ENCODE measurements around the gene MOB1B. TPM values are rescaled to one million over a fixed set of nuclear protein-coding genes. Genes with fewer than 3 reads are reported as not detected.

The MOB1B gene
- total and polyA plus RNA-seq, 4 experiments from 2014 or later: 0.58 to 10.8 (median 5.9) TPM

DNA sequence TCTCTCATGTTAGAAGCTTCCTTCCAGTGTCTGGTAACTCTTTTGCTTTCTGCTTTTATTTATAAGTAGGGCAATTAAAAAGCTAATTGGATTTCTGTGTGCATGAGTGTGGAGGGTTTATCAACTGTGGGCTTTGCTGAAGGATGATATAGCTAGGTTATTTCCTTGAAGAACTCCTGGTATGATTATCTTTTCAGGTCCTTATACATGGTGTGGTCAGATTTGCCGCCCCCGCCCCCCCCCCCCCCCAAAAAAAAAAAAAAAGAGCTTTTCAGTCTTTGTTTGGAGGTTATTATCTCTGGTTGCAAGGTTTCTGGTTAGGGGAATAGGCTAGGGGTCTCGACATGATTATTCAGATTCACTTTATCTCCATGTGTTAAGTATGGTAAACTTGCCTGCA, 35.9 kb downstream of the MOB1B start:
- no peaks in the 10 kb centered on the region for H3K9me3 ChIP-seq (ENCODE audit: control insufficient read depth in 1 of 2, low read length in 2 of 2)
- no peaks in the 10 kb centered on the region for H3K36me3 ChIP-seq (ENCODE audit: insufficient read depth, low read length)
- Mint-ChIP-seq H3K4me1 (peaks cover 11 to 13% (median 13%) of the 10 kb centered on the region in 4 donors), H3K27ac (no peak overlapping the region), H3K27me3 (no peaks in the 10 kb centered on the region), H3K4me3 (no peak overlapping the region), H3K36me3 (peaks cover 0 to 8% of the 10 kb centered on the region in 2 donors), H3K9me3 (no peaks in the 10 kb centered on the region)
- peaks cover 8% of the 10 kb centered on the region for H3K4me1 ChIP-seq (ENCODE audit: insufficient read depth, low read length)
- intact Hi-C loops (cut with micrococcal nuclease): no loop called here
- ChIA-PET CTCF (ENCODE audit: partially characterized antibody) (interaction anchor here (0.7 kb wide), 1 partner anchor 29 kb away, joined by 3 read pairs; no protein-coding TSS in a partner anchor), POLR2A (ENCODE audit: partially characterized antibody) (no interaction called here)
- H3K4me3 ChIP-seq (ENCODE audit: low read length in 2 of 2): no peak overlapping the region
- DNase-seq: no peak
- H3K27me3 ChIP-seq (ENCODE audit: insufficient read depth, low read length): no peaks in the 10 kb centered on the region
- no peak overlapping the region for H3K27ac ChIP-seq (ENCODE audit: low read depth, low read length)

DNA sequence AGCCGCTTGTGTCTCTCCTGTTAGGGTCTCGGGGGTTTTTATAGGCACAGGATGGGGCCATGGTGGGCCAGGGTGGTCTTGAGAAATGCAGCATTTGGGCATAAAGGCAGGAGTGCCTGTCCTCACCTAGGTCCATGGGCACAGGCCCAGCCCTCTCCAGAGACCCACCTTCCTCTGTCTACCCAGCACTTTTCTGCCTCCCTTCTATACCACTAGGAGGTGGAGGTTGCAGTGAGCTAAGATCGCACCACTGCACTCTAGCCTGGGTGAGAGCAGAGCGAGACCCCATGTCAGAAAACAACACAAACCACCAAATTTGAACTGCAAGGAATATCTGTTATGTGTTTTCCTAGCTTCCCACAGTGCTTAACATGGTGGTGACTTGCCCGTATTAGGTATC, 38.0 kb downstream of the MOB1B start:
- no peaks in the 10 kb centered on the region for H3K27me3 Mint-ChIP-seq
- CTCF ChIA-PET (ENCODE audit: partially characterized antibody): no interaction called here

DNA sequence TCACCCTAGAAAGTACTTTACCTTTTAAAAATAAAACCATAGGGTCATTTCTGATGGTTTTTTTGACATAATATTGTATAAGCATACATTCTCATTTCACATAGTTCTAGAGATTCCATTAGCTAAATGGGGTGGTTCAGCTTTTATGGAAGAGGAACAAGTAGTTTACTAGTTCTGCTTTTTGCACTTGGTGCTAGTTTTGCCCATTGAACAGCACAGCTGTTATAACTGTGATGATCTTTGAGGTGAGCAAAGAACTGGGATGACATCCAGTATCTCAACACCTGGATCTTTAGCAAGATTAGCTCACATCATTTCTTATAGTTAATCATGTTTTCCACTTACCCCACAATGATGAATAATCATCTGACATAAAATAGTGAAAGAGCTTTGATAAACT, 40.9 kb downstream of the MOB1B start:
- Histone ChIP-seq H3K9me3 (ENCODE audit: control insufficient read depth in 1 of 2, low read length in 2 of 2) (no peaks in the 10 kb centered on the region), H3K4me3 (ENCODE audit: low read length in 2 of 2) (no peak overlapping the region), H3K4me1 (ENCODE audit: insufficient read depth, low read length) (no peaks in the 10 kb centered on the region), H3K36me3 (ENCODE audit: insufficient read depth, low read length) (no peaks in the 10 kb centered on the region), H3K27me3 (ENCODE audit: insufficient read depth, low read length) (no peaks in the 10 kb centered on the region), H3K27ac (ENCODE audit: low read depth, low read length) (no peak overlapping the region)
- CTCF ChIA-PET (ENCODE audit: partially characterized antibody): no interaction called here
- Mint-ChIP-seq H3K4me3 (no peak overlapping the region), H3K9me3 (peaks cover 0 to 2% (median 0%) of the 10 kb centered on the region in 8 donors), H3K36me3 (peaks cover 0 to 11% of the 10 kb centered on the region in 2 donors), H3K27me3 (no peaks in the 10 kb centered on the region), H3K27ac (no peak overlapping the region), H3K4me1 (peaks cover 5 to 10% (median 7%) of the 10 kb centered on the region in 4 donors)
- no peak for DNase-seq
- POLR2A ChIA-PET (ENCODE audit: partially characterized antibody): no interaction called here
- intact Hi-C loops (cut with micrococcal nuclease): no loop called here

More for the DNA sequence above, 38.0 kb downstream of the MOB1B start:
- Histone ChIP-seq H3K27ac (ENCODE audit: low read depth, low read length) (no peak overlapping the region), H3K36me3 (ENCODE audit: insufficient read depth, low read length) (no peaks in the 10 kb centered on the region), H3K4me1 (ENCODE audit: insufficient read depth, low read length) (peaks cover 8% of the 10 kb centered on the region), H3K27me3 (ENCODE audit: insufficient read depth, low read length) (no peaks in the 10 kb centered on the region), H3K4me3 (ENCODE audit: low read length in 2 of 2) (no peak overlapping the region), H3K9me3 (ENCODE audit: control insufficient read depth in 1 of 2, low read length in 2 of 2) (no peaks in the 10 kb centered on the region)
- no peak for DNase-seq
- Mint-ChIP-seq H3K36me3 (peaks cover 0 to 11% of the 10 kb centered on the region in 2 donors), H3K27ac (no peak overlapping the region), H3K9me3 (peaks cover 0 to 2% (median 0%) of the 10 kb centered on the region in 8 donors), H3K4me1 (peaks cover 11 to 14% (median 13%) of the 10 kb centered on the region in 4 donors), H3K4me3 (no peak overlapping the region)
- intact Hi-C loops (cut with micrococcal nuclease): no loop called here
- POLR2A ChIA-PET (ENCODE audit: partially characterized antibody): no interaction called here

DNA sequence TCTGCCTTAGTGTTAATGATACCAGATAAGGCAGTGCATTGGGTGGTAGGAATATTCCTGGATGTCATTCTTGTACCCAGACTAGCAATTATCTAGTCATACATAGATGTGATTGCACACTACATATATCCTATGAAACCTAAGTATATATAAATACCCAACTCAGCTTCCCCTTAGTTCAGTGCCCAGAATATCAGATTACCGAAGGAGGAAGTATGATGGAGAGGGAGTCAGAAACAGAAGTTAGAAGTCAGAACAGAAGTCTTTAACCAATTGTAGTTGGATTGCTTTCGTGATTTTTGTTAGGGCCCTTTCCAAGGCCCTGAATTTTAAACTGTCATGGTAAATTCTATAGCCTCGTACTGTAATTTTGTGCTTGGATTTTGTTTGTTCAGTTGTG, 42.9 kb downstream of the MOB1B start:
- H3K27ac ChIP-seq (ENCODE audit: low read depth, low read length): no peak overlapping the region
- H3K27ac Mint-ChIP-seq: no peak overlapping the region
- peaks cover 0 to 9% of the 10 kb centered on the region in 2 donors for H3K36me3 Mint-ChIP-seq
- H3K9me3 ChIP-seq (ENCODE audit: control insufficient read depth in 1 of 2, low read length in 2 of 2): no peaks in the 10 kb centered on the region
- H3K36me3 ChIP-seq (ENCODE audit: insufficient read depth, low read length): no peaks in the 10 kb centered on the region
- H3K9me3 Mint-ChIP-seq: peaks cover 0 to 2% (median 0%) of the 10 kb centered on the region in 8 donors
- no peak overlapping the region for H3K4me3 ChIP-seq (ENCODE audit: low read length in 2 of 2)
- H3K27me3 ChIP-seq (ENCODE audit: insufficient read depth, low read length): no peaks in the 10 kb centered on the region
- H3K4me3 Mint-ChIP-seq: no peak overlapping the region
- no peaks in the 10 kb centered on the region for H3K4me1 ChIP-seq (ENCODE audit: insufficient read depth, low read length)
- no peak for DNase-seq
- H3K4me1 Mint-ChIP-seq: peaks cover 6 to 12% (median 9%) of the 10 kb centered on the region in 4 donors
- intact Hi-C loops (cut with micrococcal nuclease): no loop called here
- H3K27me3 Mint-ChIP-seq: no peaks in the 10 kb centered on the region
- CTCF ChIA-PET (ENCODE audit: partially characterized antibody): interaction anchor here (1.9 kb wide), 1 partner anchor 210 kb away, joined by 4 read pairs; no protein-coding TSS in a partner anchor
- POLR2A ChIA-PET (ENCODE audit: partially characterized antibody): no interaction called here

DNA sequence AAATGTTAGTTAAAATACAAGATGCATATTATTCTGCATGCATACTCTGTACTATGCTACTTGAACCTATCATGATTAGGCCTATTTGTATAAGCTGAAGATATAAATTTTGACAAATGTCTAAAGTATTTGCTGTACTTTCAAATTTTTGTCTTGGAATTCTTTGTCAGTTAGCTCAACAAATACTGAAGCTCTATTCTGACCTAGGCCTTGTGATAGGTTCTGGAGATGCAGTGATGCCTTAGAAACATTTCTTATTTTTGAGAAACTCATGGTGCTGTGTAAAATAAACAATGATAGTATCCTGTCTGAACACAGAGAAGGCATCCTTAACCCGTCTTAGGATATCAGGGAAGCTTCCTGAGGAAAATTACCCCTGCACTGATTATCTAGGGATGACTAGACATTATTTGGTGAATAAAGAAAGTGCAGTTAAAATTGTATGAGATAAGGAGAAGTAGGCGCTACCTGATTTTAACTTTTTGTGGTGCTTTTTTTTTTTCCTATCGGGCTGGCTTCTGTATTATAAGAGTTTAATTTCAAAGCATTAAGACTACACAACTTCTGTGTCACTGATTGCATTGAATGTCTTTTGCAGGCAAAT, 43.4 kb downstream of the MOB1B start:
- no peaks in the 10 kb centered on the region for H3K36me3 ChIP-seq (ENCODE audit: insufficient read depth, low read length)
- no peak overlapping the region for H3K27ac ChIP-seq (ENCODE audit: low read depth, low read length)
- H3K27ac Mint-ChIP-seq: no peak overlapping the region
- peaks cover 0 to 2% (median 0%) of the 10 kb centered on the region in 8 donors for H3K9me3 Mint-ChIP-seq
- no peaks in the 10 kb centered on the region for H3K9me3 ChIP-seq (ENCODE audit: control insufficient read depth in 1 of 2, low read length in 2 of 2)
- H3K4me1 ChIP-seq (ENCODE audit: insufficient read depth, low read length): no peaks in the 10 kb centered on the region
- intact Hi-C loops (cut with micrococcal nuclease): no loop called here
- no peak overlapping the region for H3K4me3 ChIP-seq (ENCODE audit: low read length in 2 of 2)
- ChIA-PET POLR2A (ENCODE audit: partially characterized antibody) (interaction anchor here (0.7 kb wide), 1 partner anchor 46 kb away, joined by 3 read pairs; no protein-coding TSS in a partner anchor), CTCF (ENCODE audit: partially characterized antibody) (interaction anchor here (1.0 to 1.9 kb wide), 2 partner anchors 26 to 211 kb away, joined by 4 to 6 read pairs; no protein-coding TSS in a partner anchor)
- H3K4me3 Mint-ChIP-seq: no peak overlapping the region
- H3K27me3 ChIP-seq (ENCODE audit: insufficient read depth, low read length): no peaks in the 10 kb centered on the region
- peaks cover 4 to 11% (median 8%) of the 10 kb centered on the region in 4 donors for H3K4me1 Mint-ChIP-seq
- no peaks in the 10 kb centered on the region for H3K27me3 Mint-ChIP-seq
- no peak for DNase-seq
- peaks cover 0 to 7% of the 10 kb centered on the region in 2 donors for H3K36me3 Mint-ChIP-seq

- no peak for DNase-seq
- Mint-ChIP-seq H3K9me3 (peaks cover 0 to 2% (median 0%) of the 10 kb centered on the region in 8 donors), H3K36me3 (peaks cover 0 to 3% of the 10 kb centered on the region in 2 donors), H3K27ac (no peak overlapping the region), H3K4me1 (peaks cover 7 to 11% (median 8%) of the 10 kb centered on the region in 4 donors), H3K27me3 (no peaks in the 10 kb centered on the region), H3K4me3 (no peak overlapping the region)
- no peaks in the 10 kb centered on the region for H3K9me3 ChIP-seq (ENCODE audit: control insufficient read depth in 1 of 2, low read length in 2 of 2)
- no peaks in the 10 kb centered on the region for H3K36me3 ChIP-seq (ENCODE audit: insufficient read depth, low read length)
- no peak overlapping the region for H3K4me3 ChIP-seq (ENCODE audit: low read length in 2 of 2)
- H3K27ac ChIP-seq (ENCODE audit: low read depth, low read length): no peak overlapping the region
- no peaks in the 10 kb centered on the region for H3K27me3 ChIP-seq (ENCODE audit: insufficient read depth, low read length)
- ChIA-PET CTCF (ENCODE audit: partially characterized antibody) (interaction anchor here (1.0 to 1.9 kb wide), 2 partner anchors 11 to 212 kb away, joined by 4 read pairs; no protein-coding TSS in a partner anchor), POLR2A (ENCODE audit: partially characterized antibody) (no interaction called here)
- intact Hi-C loops (cut with micrococcal nuclease): no loop called here
- no peaks in the 10 kb centered on the region for H3K4me1 ChIP-seq (ENCODE audit: insufficient read depth, low read length)
These were observed 44.8 kb downstream of the MOB1B start for GRCh38 chr4:70946939-70947338.

DNA sequence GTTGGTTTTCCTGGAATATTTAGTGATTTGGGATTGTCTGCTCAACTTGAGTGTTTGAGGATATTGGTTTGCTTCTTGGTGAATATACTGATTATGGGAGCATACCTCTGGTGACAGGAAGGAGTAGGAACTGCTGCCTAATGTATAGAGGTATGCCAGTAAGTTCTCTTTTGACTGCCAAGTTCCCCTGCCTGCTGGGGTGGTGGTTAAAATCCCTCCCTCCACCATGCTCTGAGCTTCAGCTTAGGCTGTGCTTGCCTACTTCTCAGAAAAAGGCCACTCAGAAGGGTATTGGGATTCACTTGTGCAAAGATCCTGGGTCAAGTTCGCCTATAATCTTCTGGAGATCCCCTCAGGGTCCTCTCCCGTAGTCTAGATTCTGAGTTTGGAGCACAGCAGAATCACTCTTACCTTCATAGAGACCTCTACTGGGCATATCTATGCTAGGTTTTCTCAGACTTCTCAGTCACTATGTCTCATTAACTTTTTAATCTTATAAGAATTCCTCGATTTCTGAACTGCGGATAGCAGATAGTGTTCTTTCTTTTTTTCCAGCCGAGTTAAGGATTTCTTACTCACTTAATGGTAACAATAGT, 46.6 kb downstream of the MOB1B start:
- Mint-ChIP-seq H3K27ac (no peak overlapping the region), H3K9me3 (peaks cover 0 to 2% (median 0%) of the 10 kb centered on the region in 8 donors), H3K4me1 (peaks cover 9 to 12% (median 10%) of the 10 kb centered on the region in 4 donors), H3K4me3 (no peak overlapping the region), H3K36me3 (no peaks in the 10 kb centered on the region), H3K27me3 (no peaks in the 10 kb centered on the region)
- Histone ChIP-seq H3K4me1 (ENCODE audit: insufficient read depth, low read length) (no peaks in the 10 kb centered on the region), H3K36me3 (ENCODE audit: insufficient read depth, low read length) (no peaks in the 10 kb centered on the region), H3K27ac (ENCODE audit: low read depth, low read length) (no peak overlapping the region), H3K9me3 (ENCODE audit: control insufficient read depth in 1 of 2, low read length in 2 of 2) (no peaks in the 10 kb centered on the region), H3K4me3 (ENCODE audit: low read length in 2 of 2) (no peak overlapping the region), H3K27me3 (ENCODE audit: insufficient read depth, low read length) (no peaks in the 10 kb centered on the region)
- ChIA-PET POLR2A (ENCODE audit: partially characterized antibody) (no interaction called here), CTCF (ENCODE audit: partially characterized antibody) (interaction anchor here (1.3 kb wide), 1 partner anchor 297 kb away, joined by 5 read pairs; no protein-coding TSS in a partner anchor)
- no peak for DNase-seq
- intact Hi-C loops (cut with micrococcal nuclease): no loop called here

All from CD4-positive, alpha-beta memory T cell (primary cell).